Mucosa of descending colon (tissue), 3 donors: ENCODE results near the gene SLC17A8. TPM values are rescaled to one million over a fixed set of nuclear protein-coding genes. Genes with fewer than 3 reads are reported as not detected.

ENCODE experiments used
- ATAC-seq: fragments of 200-7000 bp; cut with Tn5 transposase; one replicate; pipeline ENCODE4 v1.9.1; 2020; ENCODE audit warnings: mild to moderate bottlenecking, moderate library complexity
- DNase-seq, 3 donors: peaks; one replicate each; pipeline ENCODE4 v3.0.0-alpha.2; 2020
- H3K36me3 ChIP-seq: fragments of 200-600 bp; one replicate; pipeline ENCODE4 v1.8.0; 2021; ENCODE audit warnings: low read depth, mild to moderate bottlenecking
- H3K4me1 ChIP-seq: fragments of 200-600 bp; one replicate; pipeline ENCODE4 v1.8.0; 2021; ENCODE audit warnings: low read depth, mild to moderate bottlenecking
- H3K4me3 ChIP-seq: fragments of 200-600 bp; one replicate; pipeline ENCODE4 v1.8.0; 2021; ENCODE audit warnings: mild to moderate bottlenecking
- H3K9me3 ChIP-seq: fragments of 200-600 bp; one replicate; pipeline ENCODE4 v1.8.0; 2021; ENCODE audit warnings: mild to moderate bottlenecking
- intact Hi-C, 2 donors: fragments of 100-400 bp; cut with DNase I in 1 of 2; cut with micrococcal nuclease in 1 of 2; formaldehyde crosslinking; loops; one replicate each; pipeline versions ENCODE4 v1.11.0 to v1.11.1; 2022; cut with DNase I, micrococcal nuclease
- total RNA-seq, 3 donors: library from RNA; stranded (reverse); fragmentation: NEBNext Ultra II Directional in 2 of 3; extraction: Animal tissue kit (Norgen Biotek cat#: 25700) in 2 of 3; gene quantifications; one replicate each; pipeline versions ENCODE4 v1.2.1 to v1.2.4, GENCODE V29; 2021 to 2023
- TF ChIP-seq, protein P1 (sequence below): fragments of 200-600 bp; IDR thresholded peaks from one replicate; pipeline ENCODE4 v1.8.0; 2022; ENCODE audit warnings: antibody characterized with exemption, mild to moderate bottlenecking
- donor health status: DM: no; HTN: no; CAD: no; lungs with moderate emphysema.
- donor health status: DM: no; HTN: no; CAD: no.
- donor health status: DM: no; HTN: yes; CAD: no.

Gene SLC17A8
- total RNA-seq, 3 donors from 2014 or later = 2.6 to 3.0 (median 2.7) TPM

DNA sequence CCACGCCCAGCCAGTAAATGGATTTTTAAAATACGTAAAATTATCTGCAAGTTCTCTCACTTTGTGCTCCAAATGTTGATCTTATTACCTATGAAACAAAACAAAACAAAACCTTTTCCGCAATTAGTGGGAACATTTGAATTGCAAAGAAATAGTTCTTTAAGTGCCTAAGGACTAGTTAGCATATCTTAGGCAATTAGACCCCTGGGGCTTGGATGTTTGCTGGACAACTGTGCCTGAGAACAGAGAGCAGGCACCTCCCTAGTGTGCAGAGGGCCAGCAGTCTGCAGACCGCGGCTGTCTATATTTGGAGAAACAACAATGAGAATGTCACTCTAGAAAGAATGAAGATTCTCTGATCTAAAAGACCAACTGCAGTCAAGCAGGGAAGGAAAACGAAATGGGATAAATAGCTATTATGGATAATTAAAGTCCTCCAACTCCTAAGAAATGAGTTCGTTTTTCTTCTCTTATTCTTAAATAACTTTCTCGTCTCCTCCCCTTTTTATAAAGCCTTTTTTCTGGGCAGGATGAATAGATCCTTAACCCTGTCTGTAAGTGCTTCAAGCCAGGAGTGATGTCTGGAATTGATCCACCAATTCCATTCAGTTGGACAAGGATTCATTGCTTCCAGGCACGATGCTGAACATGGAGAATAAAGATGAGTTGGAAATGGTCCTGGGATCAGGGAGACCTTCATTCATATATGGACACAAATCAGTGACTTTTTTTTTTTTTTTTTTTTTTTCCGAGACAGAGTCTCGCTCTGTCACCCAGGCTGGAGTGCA is 16.2 kb downstream of the SLC17A8 start:
- Histone ChIP-seq H3K4me3 (no peak overlapping the region), H3K4me1 (no peaks in the 10 kb centered on the region), H3K36me3 (no peaks in the 10 kb centered on the region), H3K9me3 (no peaks in the 10 kb centered on the region)
- DNase-seq = no peak
- TF ChIP-seq, protein P1, sequence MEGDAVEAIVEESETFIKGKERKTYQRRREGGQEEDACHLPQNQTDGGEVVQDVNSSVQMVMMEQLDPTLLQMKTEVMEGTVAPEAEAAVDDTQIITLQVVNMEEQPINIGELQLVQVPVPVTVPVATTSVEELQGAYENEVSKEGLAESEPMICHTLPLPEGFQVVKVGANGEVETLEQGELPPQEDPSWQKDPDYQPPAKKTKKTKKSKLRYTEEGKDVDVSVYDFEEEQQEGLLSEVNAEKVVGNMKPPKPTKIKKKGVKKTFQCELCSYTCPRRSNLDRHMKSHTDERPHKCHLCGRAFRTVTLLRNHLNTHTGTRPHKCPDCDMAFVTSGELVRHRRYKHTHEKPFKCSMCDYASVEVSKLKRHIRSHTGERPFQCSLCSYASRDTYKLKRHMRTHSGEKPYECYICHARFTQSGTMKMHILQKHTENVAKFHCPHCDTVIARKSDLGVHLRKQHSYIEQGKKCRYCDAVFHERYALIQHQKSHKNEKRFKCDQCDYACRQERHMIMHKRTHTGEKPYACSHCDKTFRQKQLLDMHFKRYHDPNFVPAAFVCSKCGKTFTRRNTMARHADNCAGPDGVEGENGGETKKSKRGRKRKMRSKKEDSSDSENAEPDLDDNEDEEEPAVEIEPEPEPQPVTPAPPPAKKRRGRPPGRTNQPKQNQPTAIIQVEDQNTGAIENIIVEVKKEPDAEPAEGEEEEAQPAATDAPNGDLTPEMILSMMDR = no peak
- intact Hi-C loops = no loop called here
- ATAC-seq = no peak

DNA sequence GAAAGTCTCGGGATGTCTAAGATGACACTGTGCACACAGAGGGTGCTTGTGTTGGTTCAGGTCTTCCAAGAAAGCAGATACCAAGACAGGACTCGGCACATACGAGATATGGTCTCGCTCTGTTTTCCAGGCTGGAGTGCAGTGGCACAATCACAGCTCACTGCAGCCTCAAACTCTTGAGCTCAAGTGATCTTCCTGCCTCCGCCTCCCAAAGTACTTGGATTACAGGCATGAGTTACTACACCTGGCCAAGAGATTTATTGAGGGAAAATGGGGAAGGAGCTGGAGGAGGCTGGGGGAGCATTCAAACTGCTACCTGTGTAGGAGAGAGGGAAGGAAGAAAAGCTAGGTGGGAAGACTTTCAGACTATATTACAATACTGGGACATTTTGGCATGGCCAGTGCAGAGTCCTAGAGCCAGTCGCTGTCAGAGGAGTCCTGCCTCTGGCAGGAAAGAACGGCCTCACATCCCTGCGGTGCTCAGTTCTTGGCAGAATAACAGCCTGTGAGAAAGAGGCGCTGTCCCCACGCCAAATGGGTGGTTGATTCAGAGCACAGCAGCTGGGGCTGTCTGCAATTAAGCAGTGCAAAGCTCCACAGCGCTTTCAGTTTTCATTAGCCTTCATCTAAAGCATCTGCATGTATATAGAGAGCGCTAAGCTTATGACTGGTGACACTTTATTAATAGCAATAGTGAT is 18.3 kb downstream of the SLC17A8 start:
- TF ChIP-seq, protein P1 = no peak
- peak; percentile 53 for ATAC-seq
- no peaks in the 10 kb centered on the region for H3K4me1 ChIP-seq
- no peak overlapping the region for H3K4me3 ChIP-seq
- no peaks in the 10 kb centered on the region for H3K9me3 ChIP-seq
- H3K36me3 ChIP-seq = no peaks in the 10 kb centered on the region
- intact Hi-C loops = no loop called here
- peak in 2 of 3 donors; percentile 52 to 53 for DNase-seq

DNA sequence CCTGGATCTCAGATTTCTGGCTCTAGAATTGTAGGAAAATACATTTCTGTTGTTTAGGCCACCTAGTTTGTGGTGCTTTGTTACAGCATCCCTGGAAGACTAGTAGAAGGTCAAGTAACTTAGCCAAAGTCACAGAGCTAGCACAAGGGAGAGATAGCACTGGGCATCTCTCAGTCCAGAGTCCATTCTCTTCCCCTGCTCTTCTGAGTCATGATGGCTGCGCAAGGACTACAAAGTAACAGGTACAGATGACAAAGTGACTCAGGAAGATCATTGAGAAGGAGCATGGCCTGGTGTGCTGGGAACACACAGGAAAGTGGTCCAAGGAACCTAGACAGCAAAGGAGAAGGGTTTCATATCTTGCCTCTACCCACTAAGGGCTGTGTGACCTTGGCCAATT is 19.3 kb downstream of the SLC17A8 start:
- no peaks in the 10 kb centered on the region for H3K9me3 ChIP-seq
- no peak overlapping the region for H3K4me3 ChIP-seq
- no peaks in the 10 kb centered on the region for H3K4me1 ChIP-seq
- DNase-seq (no peak), ATAC-seq (peak; percentile 33)
- intact Hi-C loops = no loop called here
- TF ChIP-seq, protein P1 = no peak
- H3K36me3 ChIP-seq = no peaks in the 10 kb centered on the region

DNA sequence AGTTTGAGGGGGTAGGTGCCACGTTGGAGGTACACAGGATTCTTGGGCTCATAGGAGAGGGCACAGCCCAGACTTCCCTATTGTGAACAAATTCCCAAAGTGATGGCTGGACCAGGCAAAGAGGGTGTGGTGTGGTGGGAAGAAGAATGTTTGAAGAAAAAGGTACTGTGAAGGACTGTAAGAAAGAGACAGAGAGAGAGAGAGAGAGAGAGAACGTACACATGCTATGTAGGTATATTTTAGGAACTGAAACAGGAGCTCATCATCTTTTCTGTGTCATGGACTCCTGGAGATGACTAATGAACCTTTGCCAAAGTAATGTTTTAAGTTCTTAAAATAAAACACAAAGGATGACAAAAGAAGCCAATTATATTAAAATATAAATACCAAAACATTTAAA is 24.5 kb downstream of the SLC17A8 start:
- ATAC-seq (no peak), DNase-seq (no peak)
- TF ChIP-seq, protein P1 = no peak
- Histone ChIP-seq H3K36me3 (no peaks in the 10 kb centered on the region), H3K4me3 (no peak overlapping the region), H3K4me1 (no peaks in the 10 kb centered on the region), H3K9me3 (no peaks in the 10 kb centered on the region)
- intact Hi-C loops = no loop called here

DNA sequence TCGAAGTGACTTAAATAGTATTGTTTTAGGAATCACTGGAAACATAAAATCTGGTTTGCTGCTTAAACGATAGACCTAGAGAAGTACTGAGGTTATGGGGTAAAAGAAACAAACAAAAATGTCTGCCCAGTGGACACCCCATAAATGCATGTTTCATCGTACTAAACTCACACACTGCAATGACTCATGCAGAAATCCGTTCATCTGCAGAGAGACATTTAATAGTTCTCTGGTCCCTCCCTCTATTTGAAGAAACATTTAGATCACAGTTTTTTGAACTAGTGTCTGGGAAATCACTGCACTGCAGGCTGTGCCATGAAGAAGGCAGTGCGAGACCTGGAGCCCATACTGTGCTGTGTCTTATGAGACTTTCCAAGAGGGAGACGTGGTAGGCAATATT is 25.5 kb downstream of the SLC17A8 start:
- TF ChIP-seq, protein P1 = no peak
- H3K4me1 ChIP-seq = no peaks in the 10 kb centered on the region
- no peak for DNase-seq
- intact Hi-C loops = no loop called here
- no peak overlapping the region for H3K4me3 ChIP-seq
- ATAC-seq = no peak
- H3K9me3 ChIP-seq = no peaks in the 10 kb centered on the region
- H3K36me3 ChIP-seq = no peaks in the 10 kb centered on the region
